EH (cell line): ENCODE data around the gene ASIP.
A peak's percentile ranks its signal among the peaks of the same experiment; 100 is the strongest.
"Not testable (repeated sequence)": the region's sequence is repeated elsewhere in the genome, so short reads cannot be mapped to it uniquely, and the experiment has no call there.

ENCODE experiments used
- DNase-seq: peaks from one replicate; pipeline ENCODE4 v3.0.0-alpha.2; 2015; ENCODE audit warnings: low read depth

The ASIP gene, protein sequence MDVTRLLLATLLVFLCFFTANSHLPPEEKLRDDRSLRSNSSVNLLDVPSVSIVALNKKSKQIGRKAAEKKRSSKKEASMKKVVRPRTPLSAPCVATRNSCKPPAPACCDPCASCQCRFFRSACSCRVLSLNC

DNA sequence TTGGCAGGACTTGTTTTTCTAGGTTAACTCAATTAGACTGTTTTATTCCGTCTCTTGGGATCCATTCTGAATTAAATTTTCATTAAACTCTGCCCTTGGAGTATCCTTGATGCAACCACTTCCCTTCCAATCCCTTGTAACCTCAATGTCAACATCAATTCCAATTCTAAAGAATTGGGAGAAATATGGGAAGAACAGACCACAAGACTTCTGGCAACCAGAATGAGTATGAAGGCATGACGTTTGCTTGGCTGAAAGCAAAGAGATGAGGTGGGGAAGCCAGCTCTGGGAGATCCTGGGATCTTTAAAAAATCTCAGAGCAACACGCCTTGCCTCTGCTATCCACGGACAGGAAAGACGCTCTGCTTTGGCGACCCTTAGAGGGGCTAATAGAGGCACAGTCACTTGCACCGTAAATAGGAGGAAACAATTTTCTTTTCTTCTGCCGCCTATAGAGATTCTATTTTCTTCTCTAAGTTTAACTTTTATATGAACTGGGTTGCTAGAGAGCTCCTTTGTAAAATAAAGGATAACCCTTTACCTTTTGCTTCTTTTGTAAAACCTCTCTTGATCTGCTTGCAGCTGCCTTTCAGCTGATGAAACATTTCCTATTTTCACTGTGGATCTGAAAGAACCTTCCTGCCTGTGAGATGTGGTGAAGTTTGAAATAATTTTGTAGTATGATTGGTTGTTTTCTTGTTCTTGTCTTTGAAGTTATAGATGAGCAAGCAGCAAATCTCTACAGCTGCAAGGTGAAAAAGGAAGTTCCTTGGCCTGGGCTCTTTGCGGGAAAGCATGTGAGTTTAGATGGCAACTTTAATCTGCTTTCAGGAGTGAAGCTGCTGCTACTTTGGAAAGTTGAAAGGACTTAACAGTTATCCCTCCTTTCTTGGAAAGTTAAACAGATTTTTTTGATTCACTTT is at the start of gene ASIP:
ASIP (plus strand) TSS at position 731 of the 923 bp plus-strand sequence. CDS start 18,952 bp downstream, outside the sequence.
- DNase-seq = peak; percentile 10

- no peak for DNase-seq
These were observed 48.2 kb upstream of the ASIP start for GRCh38 chr20:34193051-34193450.

- DNase-seq = no peak
These were observed 42.0 kb upstream of the ASIP start for GRCh38 chr20:34199183-34199582.

DNA sequence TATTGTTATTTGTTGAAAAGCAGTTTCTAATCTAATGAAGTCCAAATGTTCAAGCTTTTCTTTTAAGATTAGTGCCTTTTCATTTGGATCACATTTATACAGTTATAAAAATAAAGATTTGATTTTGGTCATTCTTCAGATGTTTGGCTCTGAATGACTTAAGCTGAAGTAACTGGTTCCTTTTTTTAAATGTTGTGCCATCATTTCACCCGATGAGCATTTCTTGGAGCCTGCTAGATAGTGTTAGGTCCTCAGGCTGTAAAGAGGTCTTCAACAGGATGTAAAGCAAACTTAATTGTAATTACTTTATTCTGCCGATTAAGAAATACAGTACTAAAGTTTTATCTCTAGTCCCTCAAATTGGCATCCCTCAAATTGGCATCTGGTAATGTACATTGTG is 41.2 kb upstream of the ASIP start:
- no peak for DNase-seq

DNA sequence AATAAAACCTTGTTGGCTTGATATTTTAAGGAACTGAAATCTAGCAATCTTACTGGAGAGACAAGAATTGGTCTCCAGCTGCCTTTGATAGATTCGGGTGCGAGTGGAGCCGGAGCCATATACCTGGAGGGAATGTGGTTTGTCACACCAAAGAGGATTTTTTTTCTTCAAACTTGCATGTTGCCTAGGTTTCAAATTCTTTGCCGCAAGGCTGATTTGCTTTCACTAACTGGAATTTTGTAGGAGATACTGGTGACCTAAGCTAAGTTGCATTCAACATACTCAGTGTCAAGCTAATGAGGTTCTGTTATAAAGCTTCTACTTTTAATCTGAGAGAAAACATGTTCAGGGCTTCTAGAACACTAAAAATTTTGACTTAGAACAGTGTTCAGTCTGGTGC is 39.7 kb upstream of the ASIP start:
- DNase-seq = no peak

DNA sequence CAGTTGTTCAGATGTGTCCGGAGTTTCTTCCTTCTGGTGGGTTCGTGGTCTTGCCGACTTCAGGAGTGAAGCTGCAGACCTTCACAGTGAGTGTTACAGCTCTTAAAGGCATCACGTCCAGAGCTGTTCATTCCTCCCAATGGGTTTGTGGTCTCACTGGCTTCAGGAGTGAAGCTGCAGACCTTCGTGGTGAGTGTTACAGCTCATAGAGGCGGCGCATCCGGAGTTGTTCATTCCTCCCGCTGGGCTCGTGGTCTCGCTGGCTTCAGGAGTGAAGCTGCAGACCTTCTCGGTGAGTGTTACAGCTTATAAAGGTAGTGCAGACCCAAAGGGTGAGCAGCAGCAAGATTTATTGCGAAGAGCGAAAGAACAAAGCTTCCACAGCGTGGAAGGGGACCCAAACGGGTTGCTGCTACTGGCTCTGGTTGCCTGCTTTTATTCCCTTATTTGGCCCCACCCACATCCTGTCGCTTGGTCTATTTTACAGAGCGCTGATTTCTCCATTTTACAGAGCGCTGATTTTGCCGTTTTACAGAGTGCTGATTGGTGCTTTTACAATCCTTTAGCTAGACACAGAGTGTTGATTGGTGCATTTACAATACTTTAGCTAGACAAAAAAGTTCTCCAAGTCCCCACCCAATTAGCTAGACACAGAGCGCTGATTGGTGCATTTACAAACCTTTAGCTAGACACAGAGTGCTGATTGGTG is 35.9 kb upstream of the ASIP start:
- not testable (repeated sequence) for DNase-seq

DNA sequence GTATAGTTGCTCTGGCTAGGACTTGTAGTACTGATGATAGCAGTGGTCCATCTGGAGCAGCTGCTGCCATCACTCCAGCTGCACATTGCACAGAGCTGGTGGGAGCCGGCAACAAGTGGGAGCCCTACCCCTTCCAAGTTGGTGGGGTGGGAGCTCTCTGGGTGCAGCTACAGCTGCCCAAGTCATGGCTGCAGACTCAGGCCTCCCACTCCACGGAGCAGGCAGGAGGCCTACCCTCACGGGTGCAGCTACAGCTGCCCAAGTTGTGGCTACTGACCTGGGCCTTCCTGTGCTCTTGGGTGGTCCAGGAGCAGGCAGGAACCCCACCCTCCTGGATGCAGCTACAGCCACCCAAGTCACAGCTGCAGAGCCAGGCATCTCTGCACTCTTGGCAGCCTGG is 32.1 kb upstream of the ASIP start:
- DNase-seq = no peak

DNA sequence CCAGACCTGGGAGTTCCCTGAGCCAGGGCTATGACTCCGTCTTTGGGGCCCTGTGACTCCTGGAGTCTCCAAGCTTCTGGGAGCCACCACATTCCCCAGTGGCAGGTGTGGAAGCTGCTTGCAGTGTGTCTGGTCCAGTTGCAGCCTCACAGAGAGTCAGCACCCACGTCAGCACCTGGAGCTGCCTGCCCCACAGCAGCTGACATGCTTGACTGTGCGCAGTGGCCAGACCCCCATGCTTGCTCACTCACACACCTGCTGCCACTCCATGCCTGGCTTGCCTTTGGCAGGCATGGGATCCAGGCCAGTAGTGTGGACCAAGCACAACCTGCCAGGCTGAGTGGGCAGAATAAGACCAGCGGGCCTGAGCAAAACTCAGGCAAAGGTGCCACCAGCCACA is 31.0 kb upstream of the ASIP start:
- DNase-seq = no peak

- no peak for DNase-seq
These were observed 29.6 kb upstream of the ASIP start for GRCh38 chr20:34211591-34211990.

GRCh38 chr20:34213213-34213612 is 28.0 kb upstream of the ASIP start:
- no peak for DNase-seq

- peak; percentile 78 for DNase-seq
These were observed 25.4 kb upstream of the ASIP start for GRCh38 chr20:34215711-34216381.

DNA sequence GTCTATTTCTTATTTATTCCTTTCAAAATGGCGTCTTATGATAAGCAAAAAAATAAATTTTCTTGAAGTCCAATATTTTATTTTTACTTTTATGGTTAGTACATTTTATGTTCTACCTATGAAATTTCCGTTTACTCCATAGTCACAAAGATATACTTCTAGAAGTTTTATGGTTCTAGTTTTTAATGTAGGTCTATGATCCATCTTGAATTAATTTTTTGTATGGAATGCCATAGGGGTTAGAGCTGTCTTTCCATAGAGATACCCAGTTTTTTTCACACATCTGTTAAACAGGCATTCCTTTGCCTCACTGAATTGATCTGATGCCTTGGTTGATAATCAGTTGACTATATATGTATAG is 24.9 kb upstream of the ASIP start:
- no peak for DNase-seq

DNA sequence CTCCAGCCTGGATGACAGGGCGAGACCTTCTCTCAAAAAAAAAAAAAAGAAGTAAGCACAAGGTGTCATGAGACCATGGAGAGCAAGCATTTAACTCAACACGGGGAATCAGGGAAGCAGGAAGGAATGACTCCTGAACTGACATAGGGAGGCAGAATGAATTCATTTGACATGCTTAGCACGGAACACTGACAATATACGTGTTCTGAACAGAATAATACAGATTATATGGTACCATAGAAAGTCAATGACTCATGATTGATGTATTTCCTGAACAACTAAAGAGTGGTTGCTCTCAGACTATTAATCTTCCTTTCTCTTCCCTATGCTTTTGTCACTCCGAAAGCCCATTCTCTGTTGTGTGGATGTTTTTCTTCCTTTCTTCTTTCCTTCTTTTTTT is 20.7 kb upstream of the ASIP start:
- peak; percentile 93 for DNase-seq

DNA sequence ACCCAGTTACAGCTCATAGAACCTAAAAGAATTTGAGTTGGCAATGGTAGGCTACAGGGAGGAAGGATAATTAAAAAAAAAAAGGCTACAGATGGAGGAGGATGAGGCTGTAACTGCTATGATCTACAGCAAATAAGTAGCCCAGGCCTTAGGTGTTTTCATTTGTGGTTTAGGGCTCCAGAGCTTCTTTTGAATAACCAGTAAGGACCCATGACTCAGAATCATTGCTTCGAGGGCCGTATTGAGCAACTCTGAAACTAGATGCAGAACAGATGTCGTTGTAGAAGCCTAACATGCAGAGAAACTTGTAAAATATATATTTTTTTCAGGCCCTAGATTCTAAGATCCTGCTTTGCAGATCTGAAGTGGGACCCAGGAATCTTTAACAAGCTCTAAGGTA is 19.0 kb upstream of the ASIP start:
- peak; percentile 98 for DNase-seq

GRCh38 chr20:34224251-34224650 is 17.0 kb upstream of the ASIP start:
- not testable (repeated sequence) for DNase-seq

- DNase-seq = no peak
These were observed 9.6 kb upstream of the ASIP start for GRCh38 chr20:34231634-34232033.

DNA sequence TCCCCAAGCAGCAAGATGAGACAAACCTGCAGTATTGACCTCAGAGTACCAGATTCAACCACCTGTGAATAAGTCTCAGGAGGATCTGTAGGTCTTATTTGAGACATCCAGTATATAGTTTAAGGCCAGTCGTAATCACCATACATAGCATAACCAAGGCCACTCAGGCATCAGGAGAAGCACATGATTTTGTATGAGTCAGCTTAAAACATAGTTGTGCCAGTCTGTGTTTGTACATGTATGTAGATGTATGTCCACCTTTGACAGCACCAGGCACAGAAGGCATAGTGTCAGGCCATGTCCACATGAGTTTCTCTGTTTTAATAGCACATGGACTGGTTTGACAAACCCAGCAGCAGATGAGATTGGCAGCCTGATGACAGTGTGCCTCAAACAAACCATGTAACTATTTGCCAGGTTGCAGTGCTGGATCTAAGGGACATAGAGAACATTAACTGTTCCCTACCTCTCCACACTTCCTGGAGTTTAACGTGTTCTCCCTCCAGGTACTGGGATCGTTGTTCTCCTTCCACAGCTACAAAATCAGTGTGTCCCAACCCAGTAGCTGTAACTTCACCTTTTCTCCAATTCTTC is 8.6 kb upstream of the ASIP start:
- no peak for DNase-seq

DNA sequence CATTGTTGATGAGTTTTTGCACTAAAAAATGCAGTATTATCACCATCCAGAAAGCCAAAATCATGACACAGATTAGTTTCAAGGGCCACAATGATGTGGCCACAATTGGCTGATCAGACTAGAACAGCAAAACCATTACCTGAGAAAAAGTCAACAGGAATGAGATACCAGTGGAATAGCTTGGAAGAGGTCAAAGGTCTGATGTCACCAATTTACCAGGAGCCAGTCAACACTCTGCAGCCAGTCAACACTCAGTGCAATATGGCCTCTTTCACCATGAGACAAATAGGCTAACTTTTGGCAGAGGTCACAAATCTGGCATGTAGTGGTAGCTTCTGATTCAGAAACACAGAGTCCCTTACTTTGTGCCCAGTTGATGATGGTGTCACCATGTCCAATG is 7.5 kb upstream of the ASIP start:
- no peak for DNase-seq

- DNase-seq = no peak
These were observed 5.3 kb upstream of the ASIP start for GRCh38 chr20:34235875-34236274.

DNA sequence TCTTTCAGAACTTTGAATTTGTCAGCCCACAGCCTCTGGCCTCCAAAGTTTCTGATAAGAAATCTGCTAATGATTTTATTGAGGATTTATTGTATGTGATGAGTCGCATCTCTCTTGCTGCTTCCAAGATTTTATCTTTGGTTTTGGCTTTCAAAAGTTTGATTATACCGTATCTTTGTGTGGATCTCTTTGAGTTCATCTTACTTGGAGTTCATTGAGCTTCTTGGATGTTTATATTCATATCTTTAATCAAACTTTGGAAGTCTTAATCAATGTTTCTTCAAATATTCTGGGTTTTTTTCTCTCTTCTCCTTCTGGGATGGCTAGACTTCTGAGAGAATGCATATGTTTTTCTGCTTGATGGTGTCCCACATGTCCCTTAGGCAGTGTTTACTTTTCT is 3.3 kb upstream of the ASIP start:
- DNase-seq = no peak

GRCh38 chr20:34240121-34240520 is 1.1 kb upstream of the ASIP start:
- DNase-seq = no peak

DNA sequence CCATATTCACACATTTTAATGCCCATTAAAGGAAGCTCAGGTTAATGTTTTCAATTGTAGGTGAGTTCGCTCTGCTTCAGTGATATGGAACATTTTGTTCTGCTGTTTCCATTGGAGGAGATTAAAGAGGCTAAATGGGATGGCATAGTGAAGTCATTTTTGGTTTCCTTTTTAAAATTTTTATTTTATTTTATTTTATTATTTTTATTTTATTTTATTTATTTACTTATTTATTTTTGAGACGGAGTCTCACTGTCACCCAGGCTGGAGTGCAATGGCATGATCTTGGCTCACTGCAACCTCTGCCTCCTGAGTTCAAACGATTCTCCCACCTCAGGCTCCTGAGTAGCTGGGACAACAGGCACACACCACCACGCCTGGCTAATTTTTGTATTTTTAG is 792 bp downstream of the ASIP start:
- not testable (repeated sequence) for DNase-seq
